ENCODE measurements around the gene INTS7.
"Not testable (repeated sequence)": the region's sequence is repeated elsewhere in the genome, so short reads cannot be mapped to it uniquely, and the experiment has no call there.

Gene INTS7

GRCh38 chr1:212012034-212012740, 23.2 kb downstream of the INTS7 start:
- Histone ChIP-seq H3K9me3 (ENCODE audit: control insufficient read depth, low read length) (no peaks in the 10 kb centered on the region), H3K27ac (ENCODE audit: insufficient read depth, low read length, poor library complexity, severe bottlenecking) (no peak overlapping the region), H3K27me3 (replicated peaks; ENCODE audit: control insufficient read depth, insufficient read depth, low read length, poor library complexity, severe bottlenecking) (no peaks in the 10 kb centered on the region), H3K4me1 (ENCODE audit: control insufficient read depth, insufficient read depth, low read length, poor library complexity, severe bottlenecking) (no peaks in the 10 kb centered on the region), H3K36me3 (ENCODE audit: control insufficient read depth, insufficient read depth, low read length) (no peaks in the 10 kb centered on the region), H3K4me3 (ENCODE audit: insufficient read depth, low read depth, low read length, poor library complexity, severe bottlenecking) (no peak overlapping the region)
- peak; percentile 15 to 41 (median 16) for DNase-seq

GRCh38 chr1:212010004-212010403, 25.4 kb downstream of the INTS7 start:
- Histone ChIP-seq H3K4me3 (ENCODE audit: insufficient read depth, low read depth, low read length, poor library complexity, severe bottlenecking) (no peak overlapping the region), H3K36me3 (ENCODE audit: control insufficient read depth, insufficient read depth, low read length) (peaks cover 4% of the 10 kb centered on the region), H3K27ac (ENCODE audit: insufficient read depth, low read length, poor library complexity, severe bottlenecking) (no peak overlapping the region), H3K4me1 (ENCODE audit: control insufficient read depth, insufficient read depth, low read length, poor library complexity, severe bottlenecking) (no peaks in the 10 kb centered on the region), H3K9me3 (ENCODE audit: control insufficient read depth, low read length) (no peaks in the 10 kb centered on the region), H3K27me3 (replicated peaks; ENCODE audit: control insufficient read depth, insufficient read depth, low read length, poor library complexity, severe bottlenecking) (no peaks in the 10 kb centered on the region)
- DNase-seq = no peak

GRCh38 chr1:212009561-212009960, 25.8 kb downstream of the INTS7 start:
- H3K27ac ChIP-seq (ENCODE audit: insufficient read depth, low read length, poor library complexity, severe bottlenecking) = no peak overlapping the region
- DNase-seq = no peak
- no peaks in the 10 kb centered on the region for H3K27me3 ChIP-seq (replicated peaks; ENCODE audit: control insufficient read depth, insufficient read depth, low read length, poor library complexity, severe bottlenecking)
- H3K9me3 ChIP-seq (ENCODE audit: control insufficient read depth, low read length) = no peaks in the 10 kb centered on the region
- peaks cover 4% of the 10 kb centered on the region for H3K36me3 ChIP-seq (ENCODE audit: control insufficient read depth, insufficient read depth, low read length)
- no peak overlapping the region for H3K4me3 ChIP-seq (ENCODE audit: insufficient read depth, low read depth, low read length, poor library complexity, severe bottlenecking)
- no peaks in the 10 kb centered on the region for H3K4me1 ChIP-seq (ENCODE audit: control insufficient read depth, insufficient read depth, low read length, poor library complexity, severe bottlenecking)

- no peaks in the 10 kb centered on the region for H3K27me3 ChIP-seq (replicated peaks; ENCODE audit: control insufficient read depth, insufficient read depth, low read length, poor library complexity, severe bottlenecking)
- H3K4me1 ChIP-seq (ENCODE audit: control insufficient read depth, insufficient read depth, low read length, poor library complexity, severe bottlenecking) = no peaks in the 10 kb centered on the region
- H3K36me3 ChIP-seq (ENCODE audit: control insufficient read depth, insufficient read depth, low read length) = peaks cover 4% of the 10 kb centered on the region
- DNase-seq = no peak
- H3K9me3 ChIP-seq (ENCODE audit: control insufficient read depth, low read length) = no peaks in the 10 kb centered on the region
- no peak overlapping the region for H3K27ac ChIP-seq (ENCODE audit: insufficient read depth, low read length, poor library complexity, severe bottlenecking)
- no peak overlapping the region for H3K4me3 ChIP-seq (ENCODE audit: insufficient read depth, low read depth, low read length, poor library complexity, severe bottlenecking)
Observed at GRCh38 chr1:212007886-212008285, 27.5 kb downstream of the INTS7 start.

- Histone ChIP-seq H3K4me1 (ENCODE audit: control insufficient read depth, insufficient read depth, low read length, poor library complexity, severe bottlenecking) (no peaks in the 10 kb centered on the region), H3K4me3 (ENCODE audit: insufficient read depth, low read depth, low read length, poor library complexity, severe bottlenecking) (no peak overlapping the region), H3K36me3 (ENCODE audit: control insufficient read depth, insufficient read depth, low read length) (peaks cover 4% of the 10 kb centered on the region), H3K27me3 (replicated peaks; ENCODE audit: control insufficient read depth, insufficient read depth, low read length, poor library complexity, severe bottlenecking) (no peaks in the 10 kb centered on the region), H3K9me3 (ENCODE audit: control insufficient read depth, low read length) (no peaks in the 10 kb centered on the region), H3K27ac (ENCODE audit: insufficient read depth, low read length, poor library complexity, severe bottlenecking) (no peak overlapping the region)
- DNase-seq = no peak
Observed at GRCh38 chr1:212007178-212007577, 28.2 kb downstream of the INTS7 start.

GRCh38 chr1:212004895-212005608, 30.3 kb downstream of the INTS7 start:
- no peak for DNase-seq
- no peak overlapping the region for H3K4me3 ChIP-seq (ENCODE audit: insufficient read depth, low read depth, low read length, poor library complexity, severe bottlenecking)
- H3K4me1 ChIP-seq (ENCODE audit: control insufficient read depth, insufficient read depth, low read length, poor library complexity, severe bottlenecking) = no peaks in the 10 kb centered on the region
- no peak overlapping the region for H3K27ac ChIP-seq (ENCODE audit: insufficient read depth, low read length, poor library complexity, severe bottlenecking)
- H3K9me3 ChIP-seq (ENCODE audit: control insufficient read depth, low read length) = no peaks in the 10 kb centered on the region
- H3K27me3 ChIP-seq (replicated peaks; ENCODE audit: control insufficient read depth, insufficient read depth, low read length, poor library complexity, severe bottlenecking) = no peaks in the 10 kb centered on the region
- peaks cover 4% of the 10 kb centered on the region for H3K36me3 ChIP-seq (ENCODE audit: control insufficient read depth, insufficient read depth, low read length)

GRCh38 chr1:212002536-212002935, 32.8 kb downstream of the INTS7 start:
- no peak overlapping the region for H3K4me3 ChIP-seq (ENCODE audit: insufficient read depth, low read depth, low read length, poor library complexity, severe bottlenecking)
- no peaks in the 10 kb centered on the region for H3K9me3 ChIP-seq (ENCODE audit: control insufficient read depth, low read length)
- H3K27me3 ChIP-seq (replicated peaks; ENCODE audit: control insufficient read depth, insufficient read depth, low read length, poor library complexity, severe bottlenecking) = no peaks in the 10 kb centered on the region
- no peak for DNase-seq
- peaks cover 4% of the 10 kb centered on the region for H3K36me3 ChIP-seq (ENCODE audit: control insufficient read depth, insufficient read depth, low read length)
- H3K27ac ChIP-seq (ENCODE audit: insufficient read depth, low read length, poor library complexity, severe bottlenecking) = no peak overlapping the region
- H3K4me1 ChIP-seq (ENCODE audit: control insufficient read depth, insufficient read depth, low read length, poor library complexity, severe bottlenecking) = no peaks in the 10 kb centered on the region

- H3K9me3 ChIP-seq (ENCODE audit: control insufficient read depth, low read length); H3K4me3 ChIP-seq (ENCODE audit: insufficient read depth, low read depth, low read length, poor library complexity, severe bottlenecking); DNase-seq; H3K27ac ChIP-seq (ENCODE audit: insufficient read depth, low read length, poor library complexity, severe bottlenecking); H3K4me1 ChIP-seq (ENCODE audit: control insufficient read depth, insufficient read depth, low read length, poor library complexity, severe bottlenecking); H3K27me3 ChIP-seq (replicated peaks; ENCODE audit: control insufficient read depth, insufficient read depth, low read length, poor library complexity, severe bottlenecking); H3K36me3 ChIP-seq (ENCODE audit: control insufficient read depth, insufficient read depth, low read length): not testable (repeated sequence)
Observed at GRCh38 chr1:211997426-211997825, 37.9 kb downstream of the INTS7 start.

GRCh38 chr1:211991695-211992094, 43.7 kb downstream of the INTS7 start:
- no peaks in the 10 kb centered on the region for H3K4me1 ChIP-seq (ENCODE audit: control insufficient read depth, insufficient read depth, low read length, poor library complexity, severe bottlenecking)
- H3K27ac ChIP-seq (ENCODE audit: insufficient read depth, low read length, poor library complexity, severe bottlenecking) = no peak overlapping the region
- no peaks in the 10 kb centered on the region for H3K9me3 ChIP-seq (ENCODE audit: control insufficient read depth, low read length)
- H3K36me3 ChIP-seq (ENCODE audit: control insufficient read depth, insufficient read depth, low read length) = peaks cover 2% of the 10 kb centered on the region
- H3K4me3 ChIP-seq (ENCODE audit: insufficient read depth, low read depth, low read length, poor library complexity, severe bottlenecking) = no peak overlapping the region
- no peak for DNase-seq
- H3K27me3 ChIP-seq (replicated peaks; ENCODE audit: control insufficient read depth, insufficient read depth, low read length, poor library complexity, severe bottlenecking) = no peaks in the 10 kb centered on the region

- Histone ChIP-seq H3K36me3 (ENCODE audit: control insufficient read depth, insufficient read depth, low read length) (peaks cover 10% of the 10 kb centered on the region), H3K27ac (ENCODE audit: insufficient read depth, low read length, poor library complexity, severe bottlenecking) (no peak overlapping the region), H3K4me1 (ENCODE audit: control insufficient read depth, insufficient read depth, low read length, poor library complexity, severe bottlenecking) (no peaks in the 10 kb centered on the region), H3K27me3 (replicated peaks; ENCODE audit: control insufficient read depth, insufficient read depth, low read length, poor library complexity, severe bottlenecking) (no peaks in the 10 kb centered on the region), H3K9me3 (ENCODE audit: control insufficient read depth, low read length) (no peaks in the 10 kb centered on the region), H3K4me3 (ENCODE audit: insufficient read depth, low read depth, low read length, poor library complexity, severe bottlenecking) (no peak overlapping the region)
- DNase-seq = no peak
Observed at GRCh38 chr1:211986628-211987254, 48.6 kb downstream of the INTS7 start.

Measured in effector memory CD4-positive, alpha-beta T cell (primary cell).